Mucosa of stomach (tissue), 1 donor: Measurements from ENCODE around the gene FMN1.

Experiments
- H3K27me3 ChIP-seq: one replicate; pipeline ENCODE4 v1.7.0; 2013; ENCODE audit warnings: mild to moderate bottlenecking, low read length; ENCODE audit not compliant: control insufficient read depth, insufficient read depth
- H3K36me3 ChIP-seq: one replicate; pipeline ENCODE4 v1.7.0; 2013; ENCODE audit warnings: low read length; ENCODE audit not compliant: control insufficient read depth, insufficient read depth
- H3K4me1 ChIP-seq: one replicate; pipeline ENCODE4 v1.7.0; 2013; ENCODE audit warnings: mild to moderate bottlenecking, low read length; ENCODE audit not compliant: control insufficient read depth, insufficient read depth
- H3K4me3 ChIP-seq: one replicate; pipeline ENCODE4 v1.7.0; 2013; ENCODE audit warnings: low read length
- H3K9ac ChIP-seq: one replicate; pipeline ENCODE4 v1.7.0; 2013; ENCODE audit warnings: mild to moderate bottlenecking, low read length, moderate library complexity
- H3K9me3 ChIP-seq: one replicate; pipeline ENCODE4 v1.7.0; 2013; ENCODE audit warnings: mild to moderate bottlenecking, low read length, moderate library complexity; ENCODE audit not compliant: control insufficient read depth
- donor health status: Pancreatic carcinoma.

The FMN1 gene

GRCh38 chr15:33108518-33108917, 86.0 kb downstream of the FMN1 start:
- no peaks in the 10 kb centered on the region for H3K27me3 ChIP-seq
- H3K4me1 ChIP-seq = no peaks in the 10 kb centered on the region
- H3K4me3 ChIP-seq = no peak overlapping the region

GRCh38 chr15:33107950-33108349, 86.6 kb downstream of the FMN1 start:
- H3K27me3 ChIP-seq = no peaks in the 10 kb centered on the region
- no peaks in the 10 kb centered on the region for H3K36me3 ChIP-seq
- no peaks in the 10 kb centered on the region for H3K4me1 ChIP-seq
- H3K9ac ChIP-seq = no peak overlapping the region
- H3K4me3 ChIP-seq = no peak overlapping the region
- no peaks in the 10 kb centered on the region for H3K9me3 ChIP-seq

More at GRCh38 chr15:33108518-33108917, 86.0 kb downstream of the FMN1 start:
- no peak overlapping the region for H3K9ac ChIP-seq
- no peaks in the 10 kb centered on the region for H3K9me3 ChIP-seq
- H3K36me3 ChIP-seq = no peaks in the 10 kb centered on the region

- no peaks in the 10 kb centered on the region for H3K9me3 ChIP-seq
- H3K27me3 ChIP-seq = no peaks in the 10 kb centered on the region
- no peaks in the 10 kb centered on the region for H3K4me1 ChIP-seq
- no peak overlapping the region for H3K9ac ChIP-seq
- H3K36me3 ChIP-seq = no peaks in the 10 kb centered on the region
- H3K4me3 ChIP-seq = no peak overlapping the region
These were observed 90.3 kb downstream of the FMN1 start for GRCh38 chr15:33104212-33104611.

- Histone ChIP-seq H3K36me3 (no peaks in the 10 kb centered on the region), H3K4me1 (no peaks in the 10 kb centered on the region), H3K9ac (no peak overlapping the region)
These were observed 93.5 kb downstream of the FMN1 start for GRCh38 chr15:33101036-33101435.

GRCh38 chr15:33100314-33100713, 94.2 kb downstream of the FMN1 start:
- H3K9me3 ChIP-seq = no peaks in the 10 kb centered on the region
- no peaks in the 10 kb centered on the region for H3K36me3 ChIP-seq
- no peaks in the 10 kb centered on the region for H3K4me1 ChIP-seq
- H3K9ac ChIP-seq = no peak overlapping the region
- H3K4me3 ChIP-seq = no peak overlapping the region
- no peaks in the 10 kb centered on the region for H3K27me3 ChIP-seq

More at GRCh38 chr15:33101036-33101435, 93.5 kb downstream of the FMN1 start:
- H3K4me3 ChIP-seq = no peak overlapping the region
- no peaks in the 10 kb centered on the region for H3K27me3 ChIP-seq
- H3K9me3 ChIP-seq = no peaks in the 10 kb centered on the region

GRCh38 chr15:33099739-33100138, 94.8 kb downstream of the FMN1 start:
- Histone ChIP-seq H3K27me3 (no peaks in the 10 kb centered on the region), H3K4me1 (no peaks in the 10 kb centered on the region), H3K4me3 (no peak overlapping the region), H3K36me3 (no peaks in the 10 kb centered on the region), H3K9me3 (no peaks in the 10 kb centered on the region), H3K9ac (no peak overlapping the region)

GRCh38 chr15:33099213-33099612, 95.3 kb downstream of the FMN1 start:
- no peaks in the 10 kb centered on the region for H3K36me3 ChIP-seq
- H3K27me3 ChIP-seq = no peaks in the 10 kb centered on the region
- H3K4me1 ChIP-seq = no peaks in the 10 kb centered on the region
- no peaks in the 10 kb centered on the region for H3K9me3 ChIP-seq
- no peak overlapping the region for H3K9ac ChIP-seq
- H3K4me3 ChIP-seq = no peak overlapping the region

GRCh38 chr15:33098094-33099058, 96.1 kb downstream of the FMN1 start:
- Histone ChIP-seq H3K9ac (no peak overlapping the region), H3K27me3 (no peaks in the 10 kb centered on the region), H3K36me3 (no peaks in the 10 kb centered on the region), H3K4me3 (no peak overlapping the region), H3K4me1 (no peaks in the 10 kb centered on the region), H3K9me3 (no peaks in the 10 kb centered on the region)

GRCh38 chr15:33096134-33096533, 98.4 kb downstream of the FMN1 start:
- Histone ChIP-seq H3K9ac (no peak overlapping the region), H3K27me3 (no peaks in the 10 kb centered on the region), H3K36me3 (no peaks in the 10 kb centered on the region), H3K4me3 (no peak overlapping the region), H3K4me1 (no peaks in the 10 kb centered on the region), H3K9me3 (no peaks in the 10 kb centered on the region)

GRCh38 chr15:33095641-33096040, 98.9 kb downstream of the FMN1 start:
- Histone ChIP-seq H3K4me1 (no peaks in the 10 kb centered on the region), H3K9me3 (no peaks in the 10 kb centered on the region), H3K27me3 (no peaks in the 10 kb centered on the region), H3K36me3 (no peaks in the 10 kb centered on the region), H3K9ac (no peak overlapping the region), H3K4me3 (no peak overlapping the region)

- Histone ChIP-seq H3K4me3 (no peak overlapping the region), H3K9me3 (no peaks in the 10 kb centered on the region), H3K9ac (no peak overlapping the region), H3K36me3 (no peaks in the 10 kb centered on the region), H3K27me3 (no peaks in the 10 kb centered on the region), H3K4me1 (no peaks in the 10 kb centered on the region)
These were observed 100.2 kb downstream of the FMN1 start for GRCh38 chr15:33094336-33094735.

- no peak overlapping the region for H3K9ac ChIP-seq
- H3K9me3 ChIP-seq = no peaks in the 10 kb centered on the region
- no peaks in the 10 kb centered on the region for H3K4me1 ChIP-seq
- H3K4me3 ChIP-seq = no peak overlapping the region
- H3K27me3 ChIP-seq = no peaks in the 10 kb centered on the region
- H3K36me3 ChIP-seq = no peaks in the 10 kb centered on the region
These were observed 101.3 kb downstream of the FMN1 start for GRCh38 chr15:33093222-33093621.
